ENCODE data around the gene KAT14. TPM values are rescaled to one million over a fixed set of nuclear protein-coding genes. Genes with fewer than 3 reads are reported as not detected.

The KAT14 gene
- polyA plus RNA-seq, 1 donor (not counting 4 experiments of a cell fraction or from before 2014, with no cell fraction given) = 9.8 TPM

GRCh38 chr20:18133962-18134361, 3.7 kb upstream of the KAT14 start:
- peak overlapping the region; percentile 57 for H2AFZ ChIP-seq (ENCODE audit: control insufficient read depth, low read length)
- H3K9me3 ChIP-seq (ENCODE audit: control insufficient read depth, low read depth, low read length) = no peaks in the 10 kb centered on the region
- peaks cover 11% of the 10 kb centered on the region for H3K79me2 ChIP-seq (ENCODE audit: control insufficient read depth, insufficient read depth, low read length)
- H3K27ac ChIP-seq (ENCODE audit: control insufficient read depth, insufficient read depth, low read length) = no peak overlapping the region
- H3K9me1 ChIP-seq (ENCODE audit: control insufficient read depth, extremely low read depth, insufficient read depth, low read length) = no peaks in the 10 kb centered on the region
- H3K27me3 ChIP-seq (ENCODE audit: control insufficient read depth, extremely low read depth, insufficient read depth, low read length) = no peaks in the 10 kb centered on the region
- H3K9ac ChIP-seq (ENCODE audit: control insufficient read depth, extremely low read depth, insufficient read depth, low read length) = no peak overlapping the region
- no peak overlapping the region for H3K4me2 ChIP-seq (ENCODE audit: control insufficient read depth, extremely low read depth, insufficient read depth, low read depth, low read length)
- peaks cover 13% of the 10 kb centered on the region for H3K4me1 ChIP-seq (ENCODE audit: control insufficient read depth, extremely low read depth, insufficient read depth, low read length)
- DNase-seq (ENCODE audit: low read depth, low spot score) (no peak), FAIRE-seq (peak; percentile 68)
- no peaks in the 10 kb centered on the region for H3K36me3 ChIP-seq (ENCODE audit: control insufficient read depth in 2 of 2, extremely low read depth in 1 of 2, insufficient read depth in 2 of 2, low read length in 2 of 2)
- TF ChIP-seq EZH2 (IDR thresholded peaks at IDR 0.05; ENCODE audit: low read length) (no peak), CTCF (optimal IDR thresholded peaks at IDR 0.05 in 1 of 3, IDR thresholded peaks at IDR 0.05 in 1 of 3, conservative IDR thresholded peaks at IDR 0.05 in 1 of 3; ENCODE audit: extremely low read depth in 1 of 3, insufficient read depth in 2 of 3, low read length in 3 of 3) (no peak)
- dilution Hi-C loops (cut with MboI; ENCODE audit: extremely low pct_ligation_motif_present, low sequenced_read_pairs) = no loop called here
- H3K4me3 ChIP-seq (ENCODE audit: control insufficient read depth in 2 of 3, extremely low read depth in 1 of 3, insufficient read depth in 2 of 3, low read depth in 1 of 3, low read length in 3 of 3) = no peak overlapping the region
- no peaks in the 10 kb centered on the region for H4K20me1 ChIP-seq (ENCODE audit: control insufficient read depth, extremely low read depth, insufficient read depth, low read length)

- FAIRE-seq = no peak
- Histone ChIP-seq H3K36me3 (ENCODE audit: control insufficient read depth in 2 of 2, extremely low read depth in 1 of 2, insufficient read depth in 2 of 2, low read length in 2 of 2) (peaks cover 0 to 7% of the 10 kb centered on the region in 2 experiments), H3K4me1 (ENCODE audit: control insufficient read depth, extremely low read depth, insufficient read depth, low read length) (peaks cover 22% of the 10 kb centered on the region), H3K4me2 (ENCODE audit: control insufficient read depth, extremely low read depth, insufficient read depth, low read depth, low read length) (peak overlapping the region; percentile 99), H3K27ac (ENCODE audit: control insufficient read depth, insufficient read depth, low read length) (peak overlapping the region; percentile 76), H3K9me1 (ENCODE audit: control insufficient read depth, extremely low read depth, insufficient read depth, low read length) (no peaks in the 10 kb centered on the region), H4K20me1 (ENCODE audit: control insufficient read depth, extremely low read depth, insufficient read depth, low read length) (no peaks in the 10 kb centered on the region), H3K9me3 (ENCODE audit: control insufficient read depth, low read depth, low read length) (no peaks in the 10 kb centered on the region), H2AFZ (ENCODE audit: control insufficient read depth, low read length) (peak overlapping the region; percentile 92), H3K79me2 (ENCODE audit: control insufficient read depth, insufficient read depth, low read length) (peaks cover 27% of the 10 kb centered on the region), H3K27me3 (ENCODE audit: control insufficient read depth, extremely low read depth, insufficient read depth, low read length) (no peaks in the 10 kb centered on the region), H3K4me3 (ENCODE audit: control insufficient read depth in 2 of 3, extremely low read depth in 1 of 3, insufficient read depth in 2 of 3, low read depth in 1 of 3, low read length in 3 of 3) (peak overlapping the region; percentile 75 to 95 (median 92)), H3K9ac (ENCODE audit: control insufficient read depth, extremely low read depth, insufficient read depth, low read length) (peak overlapping the region; percentile 88)
- dilution Hi-C loops (cut with MboI; ENCODE audit: extremely low pct_ligation_motif_present, low sequenced_read_pairs) = no loop called here
- DNase-seq (ENCODE audit: low read depth, low spot score) = no peak
- TF ChIP-seq CTCF (optimal IDR thresholded peaks at IDR 0.05 in 1 of 3, IDR thresholded peaks at IDR 0.05 in 1 of 3, conservative IDR thresholded peaks at IDR 0.05 in 1 of 3; ENCODE audit: extremely low read depth in 1 of 3, insufficient read depth in 2 of 3, low read length in 3 of 3) (no peak), EZH2 (IDR thresholded peaks at IDR 0.05; ENCODE audit: low read length) (no peak)
Observed at GRCh38 chr20:18138266-18138582, 561 bp downstream of the KAT14 start.

Measured in keratinocyte (primary cell).